Measurements from ENCODE around the gene ARVCF.

DNA sequence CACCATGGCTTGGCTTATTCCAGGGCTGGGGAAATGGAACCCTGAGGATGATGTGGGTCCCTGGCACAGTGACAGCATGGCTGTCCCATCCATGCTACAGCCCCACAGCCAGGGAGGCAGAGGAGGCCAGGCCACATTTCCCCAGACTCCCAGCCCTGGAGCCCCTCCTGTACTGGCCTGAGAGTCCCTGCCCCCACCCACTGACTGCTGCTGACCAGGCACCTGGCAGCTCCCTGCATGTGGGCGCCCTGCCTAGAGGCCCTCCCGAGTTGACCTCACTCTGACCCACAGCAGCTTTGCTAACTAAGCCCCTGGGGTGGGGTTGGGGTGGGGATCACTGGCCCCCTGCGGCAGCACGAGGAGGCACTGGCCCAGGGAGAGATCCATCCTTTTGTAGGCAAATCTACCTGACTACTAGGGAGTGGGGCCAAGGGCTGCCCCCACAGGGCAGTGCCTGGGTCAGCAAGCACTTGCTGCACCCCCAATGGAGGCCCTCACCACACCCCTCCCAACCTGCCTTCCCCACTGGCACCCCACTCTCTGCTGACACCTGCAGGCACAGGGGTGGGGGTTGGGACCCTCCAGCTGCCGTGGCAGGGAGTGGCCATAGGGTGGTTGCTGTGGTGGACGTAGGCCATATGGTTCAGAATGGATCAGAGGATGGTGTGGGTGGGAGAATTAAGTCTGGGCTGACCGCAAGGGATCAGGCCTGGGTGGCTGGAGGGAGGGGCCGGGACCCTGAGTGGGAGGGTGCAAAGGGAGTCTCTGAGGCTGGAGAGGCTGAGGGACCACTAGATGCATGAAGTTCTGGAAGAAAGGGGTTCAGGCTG is 17.4 kb downstream of the ARVCF start:
- TF ChIP-seq, protein P1, sequence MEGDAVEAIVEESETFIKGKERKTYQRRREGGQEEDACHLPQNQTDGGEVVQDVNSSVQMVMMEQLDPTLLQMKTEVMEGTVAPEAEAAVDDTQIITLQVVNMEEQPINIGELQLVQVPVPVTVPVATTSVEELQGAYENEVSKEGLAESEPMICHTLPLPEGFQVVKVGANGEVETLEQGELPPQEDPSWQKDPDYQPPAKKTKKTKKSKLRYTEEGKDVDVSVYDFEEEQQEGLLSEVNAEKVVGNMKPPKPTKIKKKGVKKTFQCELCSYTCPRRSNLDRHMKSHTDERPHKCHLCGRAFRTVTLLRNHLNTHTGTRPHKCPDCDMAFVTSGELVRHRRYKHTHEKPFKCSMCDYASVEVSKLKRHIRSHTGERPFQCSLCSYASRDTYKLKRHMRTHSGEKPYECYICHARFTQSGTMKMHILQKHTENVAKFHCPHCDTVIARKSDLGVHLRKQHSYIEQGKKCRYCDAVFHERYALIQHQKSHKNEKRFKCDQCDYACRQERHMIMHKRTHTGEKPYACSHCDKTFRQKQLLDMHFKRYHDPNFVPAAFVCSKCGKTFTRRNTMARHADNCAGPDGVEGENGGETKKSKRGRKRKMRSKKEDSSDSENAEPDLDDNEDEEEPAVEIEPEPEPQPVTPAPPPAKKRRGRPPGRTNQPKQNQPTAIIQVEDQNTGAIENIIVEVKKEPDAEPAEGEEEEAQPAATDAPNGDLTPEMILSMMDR (conservative IDR thresholded peaks at IDR 0.05 in 1 of 2, IDR thresholded peaks at IDR 0.05 in 1 of 2; ENCODE audit: extremely low read depth in 1 of 2, insufficient read depth in 1 of 2, low read depth in 1 of 2, low read length in 2 of 2) = no peak
- no peak for TF ChIP-seq EZH2 (IDR thresholded peaks at IDR 0.05; ENCODE audit: borderline replicate concordance, low read length)

Measured in mammary epithelial cell (primary cell).